SK-N-SH (cell line): Measurements from ENCODE around the gene JAKMIP3. TPM values are rescaled to one million over a fixed set of nuclear protein-coding genes. Genes with fewer than 3 reads are reported as not detected.

Experiments used
- CTCF ChIA-PET: fragments of 300-600, 350-600 bp; formaldehyde crosslinking; extraction: SDS; loops from one replicate; lab custom pipeline; 2021; lab: Yijun Ruan, JAX
- POLR2A ChIA-PET: fragments of 350-600 bp; sonication (Branson Sonifier 250); formaldehyde crosslinking; extraction: SDS; loops from one replicate; lab custom pipeline; 2020; ENCODE audit warnings: antibody characterized with exemption, inconsistent platforms; lab: Yijun Ruan, JAX
- DNase-seq: peaks from one replicate; pipeline ENCODE4 v3.0.0; 2012
- H2AFZ ChIP-seq: fragments of 200-600 bp; sonication (generic); 2 replicates; pipeline ENCODE4 v1.8.1; 2016; ENCODE audit warnings: antibody characterized with exemption, mild to moderate bottlenecking, low read depth
- H3F3A ChIP-seq: fragments of 200-600 bp; sonication (generic); replicated peaks from 2 replicates; pipeline ENCODE3; 2016; ENCODE audit warnings: antibody characterized with exemption, mild to moderate bottlenecking; ENCODE audit not compliant: insufficient read depth
- H3K27ac ChIP-seq, 2 experiments: fragments of 200-500 bp in 1 of 2; fragments of 200-600 bp in 1 of 2; sonication (Bioruptor generic) in 1 of 2; sonication (generic), shearing (Covaris generic) in 1 of 2; 2 replicates each; pipeline versions ENCODE4 v1.5.1 to v1.6.1; 2014 to 2016; ENCODE audit warnings: low read depth in 2 of 2, inconsistent platforms in 1 of 2, low read length in 1 of 2, mild to moderate bottlenecking in 1 of 2, mixed read lengths in 1 of 2
- H3K27me3 ChIP-seq: fragments of 200-600 bp; sonication (generic), shearing (Covaris generic); 2 replicates; pipeline ENCODE4 v1.6.1; 2016; ENCODE audit warnings: mixed run types; ENCODE audit not compliant: insufficient read depth
- H3K36me3 ChIP-seq, 2 experiments: fragments of 200-500 bp in 1 of 2; fragments of 200-600 bp in 1 of 2; sonication (Bioruptor generic) in 1 of 2; sonication (generic) in 1 of 2; replicated peaks in 1 of 2; 2 replicates each; pipeline versions ENCODE3 to v1.5.1; 2014 to 2016; ENCODE audit warnings: low read length in 1 of 2, mild to moderate bottlenecking in 1 of 2; ENCODE audit not compliant: insufficient read depth in 2 of 2, control insufficient read depth in 1 of 2
- H3K4me1 ChIP-seq, 2 experiments: fragments of 200-500 bp in 1 of 2; fragments of 200-600 bp in 1 of 2; sonication (Bioruptor generic) in 1 of 2; sonication (generic), shearing (Covaris generic) in 1 of 2; 2 replicates each; pipeline versions ENCODE4 v1.5.1 to v1.6.1; 2014 to 2016; ENCODE audit warnings: low read depth in 1 of 2, low read length in 1 of 2, mixed run types in 1 of 2; ENCODE audit not compliant: insufficient read depth in 2 of 2, control insufficient read depth in 1 of 2
- H3K4me2 ChIP-seq: fragments of 200-600 bp; sonication (generic), shearing (Covaris generic); 2 replicates; pipeline ENCODE4 v1.6.1; 2017; ENCODE audit warnings: mixed run types
- H3K4me3 ChIP-seq, 2 experiments: fragments of 200-500 bp in 1 of 2; fragments of 200-600 bp in 1 of 2; sonication (Bioruptor generic) in 1 of 2; sonication (generic), shearing (Covaris generic) in 1 of 2; 2 replicates each; pipeline versions ENCODE4 v1.5.1 to v1.8.1; 2014 to 2016; ENCODE audit warnings: low read depth in 2 of 2, inconsistent platforms in 1 of 2, low read length in 1 of 2, mild to moderate bottlenecking in 1 of 2, mixed read lengths in 1 of 2, moderate library complexity in 1 of 2
- H3K79me2 ChIP-seq: fragments of 200-600 bp; sonication (generic); 2 replicates; pipeline ENCODE4 v1.8.1; 2017; ENCODE audit warnings: mild to moderate bottlenecking; ENCODE audit not compliant: insufficient read depth
- H3K9ac ChIP-seq: fragments of 200-600 bp; sonication (generic); 2 replicates; pipeline ENCODE4 v1.6.1; 2017; ENCODE audit warnings: mixed run types
- H3K9me2 ChIP-seq: fragments of 200-600 bp; sonication (generic); 2 replicates; pipeline ENCODE4 v1.6.1; 2017; ENCODE audit warnings: mixed run types
- H3K9me3 ChIP-seq: fragments of 200-600 bp; sonication (generic); 2 replicates; pipeline ENCODE4 v1.6.1; 2017; ENCODE audit warnings: mixed run types, mild to moderate bottlenecking, moderate library complexity
- H4K20me1 ChIP-seq: fragments of 200-600 bp; sonication (generic); 2 replicates; pipeline ENCODE4 v1.6.1; 2017; ENCODE audit warnings: mild to moderate bottlenecking, mixed run types; ENCODE audit not compliant: insufficient read depth
- CHD2 ChIP-seq: fragments of 150-350 bp; IDR thresholded peaks from 2 replicates; pipeline ENCODE4 v1.6.1; 2018; ENCODE audit warnings: low read length; ENCODE audit not compliant: partially characterized antibody
- CTCF ChIP-seq: fragments of 200-600 bp; sonication (generic); IDR thresholded peaks from 2 replicates; pipeline ENCODE4 v1.6.1; 2017; ENCODE audit warnings: antibody characterized with exemption, mild to moderate bottlenecking, moderate library complexity
- FOXJ3 ChIP-seq: sonication (generic); formaldehyde crosslinking; IDR thresholded peaks from 2 replicates; pipeline ENCODE4 v1.5.1; 2020; ENCODE audit warnings: mild to moderate bottlenecking, missing genetic modification reagents
- FOXM1 ChIP-seq: IDR thresholded peaks from 2 replicates; pipeline ENCODE4 v1.4.0; 2012; ENCODE audit warnings: low read depth, mild to moderate bottlenecking
- IRF3 ChIP-seq: fragments of 150-350 bp; IDR thresholded peaks from 2 replicates; pipeline ENCODE4 v1.6.1; 2016; ENCODE audit warnings: mild to moderate bottlenecking, low read depth, low read length
- MEF2A ChIP-seq: IDR thresholded peaks from 2 replicates; pipeline ENCODE4 v1.4.0; 2012; ENCODE audit warnings: low read depth, borderline replicate concordance
- NRF1 ChIP-seq: IDR thresholded peaks from 2 replicates; pipeline ENCODE4 v1.6.1; 2012; ENCODE audit warnings: low read depth, mild to moderate bottlenecking, low read length
- SMC3 ChIP-seq: IDR thresholded peaks from 2 replicates; pipeline ENCODE4 v1.6.1; 2012; ENCODE audit warnings: low read depth, low read length, improper control_type of control experiment
- TAF1 ChIP-seq: IDR thresholded peaks from 2 replicates; pipeline ENCODE4 v1.6.1; 2012; ENCODE audit warnings: low read depth, mild to moderate bottlenecking, low read length, moderate library complexity, borderline replicate concordance
- TEAD4 ChIP-seq: IDR thresholded peaks from 2 replicates; pipeline ENCODE4 v1.4.0; 2012; ENCODE audit warnings: mild to moderate bottlenecking, borderline replicate concordance; ENCODE audit not compliant: insufficient read depth
- USF2 ChIP-seq: fragments of 150-350 bp; IDR thresholded peaks from 2 replicates; pipeline ENCODE4 v1.6.1; 2017; ENCODE audit warnings: antibody characterized with exemption, low read length, low read depth, borderline replicate concordance
- YY1 ChIP-seq: IDR thresholded peaks from 2 replicates; pipeline ENCODE4 v1.4.0; 2012; ENCODE audit warnings: low read depth, mild to moderate bottlenecking
- ZBTB33 ChIP-seq: IDR thresholded peaks from 2 replicates; pipeline ENCODE4 v1.4.0; 2012; ENCODE audit warnings: low read depth, borderline replicate concordance
- WGBS: methylation state at CpG from one replicate; pipeline ENCODE4 v1.1.6; 2017; ENCODE audit warnings: low lambda C conversion rate; 5-methylcytosine and 5-hydroxymethylcytosine counted together
- polyA plus RNA-seq, 3 experiments: library from polyadenylated mRNA; depleted of rRNA; stranded (reverse); fragments of >200 nt; gene quantifications; 2 replicates each; pipeline ENCODE4 v1.2.3, GENCODE V29; 2012

The JAKMIP3 gene
- polyA plus RNA-seq, 1 of the 3 experiments (the other 2 are of a cell fraction), result 0.02 TPM

GRCh38 chr10:132062641-132063390, 2.9 kb upstream of the JAKMIP3 start:
- no peaks in the 10 kb centered on the region for H3K79me2 ChIP-seq
- H4K20me1 ChIP-seq, result no peaks in the 10 kb centered on the region
- no peak overlapping the region for H3K27ac ChIP-seq
- no peaks in the 10 kb centered on the region for H3K36me3 ChIP-seq
- H3K4me1 ChIP-seq, result no peaks in the 10 kb centered on the region; a peak in 1 of 4 replicates
- no peak for TF ChIP-seq IRF3
- no peak for TF ChIP-seq TEAD4
- TF ChIP-seq NRF1, result no peak
- TF ChIP-seq ZBTB33, result no peak
- TF ChIP-seq TAF1, result no peak
- no peak for TF ChIP-seq FOXM1
- TF ChIP-seq FOXJ3 (CRISPR knock-in tag), result no peak
- TF ChIP-seq MEF2A, result no peak
- TF ChIP-seq SMC3, result no peak
- no peak for TF ChIP-seq YY1
- TF ChIP-seq CTCF, result no peak
- TF ChIP-seq USF2, result no peak
- no peak for TF ChIP-seq CHD2
- no peaks in the 10 kb centered on the region for H3K9me2 ChIP-seq
- no peak overlapping the region for H3K4me2 ChIP-seq
- POLR2A ChIA-PET, result no interaction called here
- CTCF ChIA-PET, result no interaction called here
- peak; percentile 60 for DNase-seq
- no peak overlapping the region for H2AFZ ChIP-seq
- H3K4me3 ChIP-seq, result no peak overlapping the region
- no peaks in the 10 kb centered on the region for H3F3A ChIP-seq
- H3K9ac ChIP-seq, result no peak overlapping the region
- H3K27me3 ChIP-seq, result no peaks in the 10 kb centered on the region
- whole genome bisulfite sequencing, result 48% methylated on average over 16 of the region's 17 CpGs
- no peaks in the 10 kb centered on the region for H3K9me3 ChIP-seq
